Measurements from ENCODE around the gene TMED6.
"Not testable (repeated sequence)": the region's sequence is repeated elsewhere in the genome, so short reads cannot be mapped to it uniquely, and the experiment has no call there.

TMED6 gene

GRCh38 chr16:69296771-69297170, 54.8 kb downstream of the TMED6 start:
- not testable (repeated sequence) for DNase-seq

GRCh38 chr16:69294051-69294450, 57.5 kb downstream of the TMED6 start:
- no peak for DNase-seq

- DNase-seq, result no peak
These were observed 58.2 kb downstream of the TMED6 start for GRCh38 chr16:69293401-69293800.

All from CD4-positive, alpha-beta T cell treated with Interleukin-4 for 4 hours (primary cell).